Fibroblast of pulmonary artery (primary cell): ENCODE results near the gene SASH3.
A peak's percentile ranks its signal among the peaks of the same experiment; 100 is the strongest.

ENCODE experiments used
- DNase-seq: peaks from one replicate; pipeline ENCODE4 v3.0.0-alpha.2; 2010; ENCODE audit warnings: low read depth
- H3K4me3 ChIP-seq: replicated peaks from 2 replicates; pipeline ENCODE4 v1.5.1; 2011; ENCODE audit warnings: low read depth, mild to moderate bottlenecking, control low read depth, low read length, moderate library complexity
- TF ChIP-seq, protein P1 (sequence below): IDR thresholded peaks from 2 replicates; pipeline ENCODE4 v1.5.1; 2011; ENCODE audit warnings: mild to moderate bottlenecking, control low read depth, low read length, inconsistent platforms; ENCODE audit errors: missing control alignments

SASH3 gene

DNA sequence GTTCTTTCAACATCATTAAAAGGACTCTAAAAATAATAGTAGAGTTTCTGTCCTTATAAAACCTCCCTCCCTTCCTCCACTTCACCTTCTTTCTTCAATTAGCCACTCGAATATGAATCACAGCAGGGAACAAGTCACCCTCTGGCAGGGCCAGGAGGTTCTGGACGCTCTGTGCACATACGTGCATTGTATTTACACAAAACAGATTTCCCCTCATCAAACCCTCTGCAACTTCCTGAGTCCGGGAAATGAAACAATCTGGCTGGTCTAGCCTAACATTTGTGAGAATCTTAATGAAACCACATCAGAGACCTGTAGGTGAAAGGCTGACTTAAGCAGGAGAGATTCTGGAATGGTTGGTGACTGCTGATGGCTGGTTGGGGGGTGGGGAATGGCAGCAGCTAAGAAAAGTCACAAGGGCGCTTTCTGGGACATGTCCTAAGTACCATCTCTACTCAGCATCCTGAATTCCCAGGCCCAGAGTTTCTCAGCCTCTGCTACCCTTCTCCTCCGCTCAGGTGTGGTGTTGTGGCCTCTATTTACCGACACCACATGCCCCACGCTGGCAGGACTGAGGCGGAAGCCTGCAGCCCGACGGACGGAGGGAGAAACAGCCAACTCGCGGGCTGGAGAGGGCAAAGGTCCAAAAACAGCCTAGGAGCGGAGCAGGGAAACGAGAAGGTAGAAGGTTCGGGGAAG lies 62.9 kb downstream of the SASH3 start:
- DNase-seq = peak; percentile 49
- peak overlapping the region; percentile 71 for H3K4me3 ChIP-seq
- TF ChIP-seq, protein P1, sequence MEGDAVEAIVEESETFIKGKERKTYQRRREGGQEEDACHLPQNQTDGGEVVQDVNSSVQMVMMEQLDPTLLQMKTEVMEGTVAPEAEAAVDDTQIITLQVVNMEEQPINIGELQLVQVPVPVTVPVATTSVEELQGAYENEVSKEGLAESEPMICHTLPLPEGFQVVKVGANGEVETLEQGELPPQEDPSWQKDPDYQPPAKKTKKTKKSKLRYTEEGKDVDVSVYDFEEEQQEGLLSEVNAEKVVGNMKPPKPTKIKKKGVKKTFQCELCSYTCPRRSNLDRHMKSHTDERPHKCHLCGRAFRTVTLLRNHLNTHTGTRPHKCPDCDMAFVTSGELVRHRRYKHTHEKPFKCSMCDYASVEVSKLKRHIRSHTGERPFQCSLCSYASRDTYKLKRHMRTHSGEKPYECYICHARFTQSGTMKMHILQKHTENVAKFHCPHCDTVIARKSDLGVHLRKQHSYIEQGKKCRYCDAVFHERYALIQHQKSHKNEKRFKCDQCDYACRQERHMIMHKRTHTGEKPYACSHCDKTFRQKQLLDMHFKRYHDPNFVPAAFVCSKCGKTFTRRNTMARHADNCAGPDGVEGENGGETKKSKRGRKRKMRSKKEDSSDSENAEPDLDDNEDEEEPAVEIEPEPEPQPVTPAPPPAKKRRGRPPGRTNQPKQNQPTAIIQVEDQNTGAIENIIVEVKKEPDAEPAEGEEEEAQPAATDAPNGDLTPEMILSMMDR = no peak

DNA sequence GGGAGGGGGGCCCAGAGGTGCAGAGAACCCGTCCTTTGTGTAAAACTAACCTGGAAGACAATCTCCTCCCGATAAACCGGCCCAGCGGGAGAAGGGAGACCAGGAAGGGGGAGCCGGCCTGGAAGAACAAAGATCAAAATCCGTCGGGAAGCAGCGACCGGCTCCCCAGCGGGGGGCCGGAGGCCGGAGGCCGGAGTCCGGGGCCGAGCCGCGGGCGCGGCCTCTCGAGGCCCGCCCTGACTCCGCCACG lies 63.4 kb downstream of the SASH3 start:
- peak overlapping the region; percentile 71 for H3K4me3 ChIP-seq
- TF ChIP-seq, protein P1 = no peak
- no peak for DNase-seq

DNA sequence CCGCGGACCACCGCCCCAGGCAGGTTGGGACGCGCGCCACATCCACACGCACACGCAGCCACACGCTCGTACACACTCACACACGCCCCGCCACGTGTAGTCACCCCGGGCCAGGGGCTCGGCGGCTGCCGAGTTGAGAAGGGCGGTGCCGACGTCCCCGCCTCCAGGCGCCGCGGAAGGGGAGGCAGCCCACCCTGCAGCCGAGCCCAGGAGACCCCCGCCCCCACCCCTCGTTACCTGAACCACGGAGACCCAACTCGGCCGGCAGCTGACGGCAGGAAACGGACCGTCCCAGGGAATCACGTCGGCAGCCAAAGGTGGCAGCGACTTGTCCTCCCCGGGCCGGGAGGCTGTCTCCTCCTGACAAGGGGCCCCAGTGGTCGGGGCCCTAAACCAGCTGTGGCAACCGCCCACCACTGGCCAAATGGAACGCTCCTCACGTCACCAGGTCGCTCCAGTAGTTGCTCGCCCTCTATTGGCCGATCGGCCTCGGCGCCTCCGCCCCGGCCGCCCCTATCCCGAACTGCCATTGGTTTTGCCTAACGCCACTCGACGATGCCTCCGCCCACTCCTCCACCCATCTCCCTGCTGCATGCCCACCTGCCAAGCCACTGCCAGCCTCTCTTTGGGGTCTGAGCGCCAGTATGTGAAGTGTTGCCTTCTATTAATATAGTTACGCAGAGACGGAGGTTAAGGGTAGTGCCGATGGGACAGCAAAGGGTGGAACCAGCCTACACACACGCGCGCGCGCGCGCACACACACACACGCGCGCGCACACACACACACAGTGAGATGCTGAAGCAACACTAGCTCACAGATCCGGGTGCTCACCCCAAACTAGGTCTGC lies 63.9 kb downstream of the SASH3 start, which contains the start of gene ZDHHC9:
ZDHHC9 (minus strand) TSS at position 428 of the 848 bp plus-strand sequence. CDS start 1,941 bp downstream, outside the sequence.
- TF ChIP-seq, protein P1 = no peak
- peak; percentile 89 for DNase-seq
- peak within 1 kb of the TSS; percentile 71 for H3K4me3 ChIP-seq
